OCI-LY3 (cell line): ENCODE data around the gene FATE1.

Experiments
- EZH2phosphoT487 ChIP-seq: fragments of 200-600 bp; shearing (Covaris generic); IDR thresholded peaks from 2 replicates; pipeline ENCODE4 v1.6.1; 2018; ENCODE audit warnings: antibody characterized with exemption, mixed run types, low read depth
- TF ChIP-seq, protein P1 (sequence below): fragments of 200-600, 300-600 bp; sonication (generic); IDR thresholded peaks from 2 replicates; pipeline ENCODE4 v1.5.1; 2014; ENCODE audit warnings: antibody characterized with exemption, low read length, low read depth

DNA sequence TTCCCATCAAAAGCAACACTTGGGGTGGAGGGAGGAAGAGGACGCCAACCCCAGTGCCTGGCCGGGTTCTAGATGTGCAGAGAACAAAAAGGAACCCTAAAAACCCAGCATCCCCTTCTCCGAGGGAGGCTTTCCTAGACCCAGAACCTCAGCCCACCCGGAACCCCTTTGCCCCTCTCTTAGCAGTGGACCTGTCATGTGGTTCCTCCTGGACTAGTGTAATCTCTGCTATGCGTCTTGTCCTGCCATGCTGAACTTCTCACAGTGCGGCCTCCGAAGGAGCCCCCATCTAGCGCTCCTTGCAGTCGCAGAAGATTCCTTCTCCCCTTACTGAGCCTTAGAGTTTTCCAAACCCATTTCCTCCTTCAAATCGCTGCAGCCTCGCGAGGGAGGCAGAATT, 21.7 kb upstream of the FATE1 start:
- TF ChIP-seq, protein P1, sequence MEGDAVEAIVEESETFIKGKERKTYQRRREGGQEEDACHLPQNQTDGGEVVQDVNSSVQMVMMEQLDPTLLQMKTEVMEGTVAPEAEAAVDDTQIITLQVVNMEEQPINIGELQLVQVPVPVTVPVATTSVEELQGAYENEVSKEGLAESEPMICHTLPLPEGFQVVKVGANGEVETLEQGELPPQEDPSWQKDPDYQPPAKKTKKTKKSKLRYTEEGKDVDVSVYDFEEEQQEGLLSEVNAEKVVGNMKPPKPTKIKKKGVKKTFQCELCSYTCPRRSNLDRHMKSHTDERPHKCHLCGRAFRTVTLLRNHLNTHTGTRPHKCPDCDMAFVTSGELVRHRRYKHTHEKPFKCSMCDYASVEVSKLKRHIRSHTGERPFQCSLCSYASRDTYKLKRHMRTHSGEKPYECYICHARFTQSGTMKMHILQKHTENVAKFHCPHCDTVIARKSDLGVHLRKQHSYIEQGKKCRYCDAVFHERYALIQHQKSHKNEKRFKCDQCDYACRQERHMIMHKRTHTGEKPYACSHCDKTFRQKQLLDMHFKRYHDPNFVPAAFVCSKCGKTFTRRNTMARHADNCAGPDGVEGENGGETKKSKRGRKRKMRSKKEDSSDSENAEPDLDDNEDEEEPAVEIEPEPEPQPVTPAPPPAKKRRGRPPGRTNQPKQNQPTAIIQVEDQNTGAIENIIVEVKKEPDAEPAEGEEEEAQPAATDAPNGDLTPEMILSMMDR = no peak
- TF ChIP-seq EZH2phosphoT487 = no peak
